ENCODE results near the gene ARL15.

- no peak for TF ChIP-seq CTCF (IDR thresholded peaks at IDR 0.05)
- TF ChIP-seq POLR2AphosphoS5 (IDR thresholded peaks at IDR 0.05): no peak
Measured at GRCh38 chr5:53893626-53894025, 416.7 kb downstream of the ARL15 start.

Measured in breast epithelium (tissue), 3 donors.